ENCODE data around the gene DVL1. TPM values are rescaled to one million over a fixed set of nuclear protein-coding genes. Genes with fewer than 3 reads are reported as not detected.

Gene DVL1
- total RNA-seq, 4 donors from 2014 or later: 130 to 191 (median 144) TPM

DNA sequence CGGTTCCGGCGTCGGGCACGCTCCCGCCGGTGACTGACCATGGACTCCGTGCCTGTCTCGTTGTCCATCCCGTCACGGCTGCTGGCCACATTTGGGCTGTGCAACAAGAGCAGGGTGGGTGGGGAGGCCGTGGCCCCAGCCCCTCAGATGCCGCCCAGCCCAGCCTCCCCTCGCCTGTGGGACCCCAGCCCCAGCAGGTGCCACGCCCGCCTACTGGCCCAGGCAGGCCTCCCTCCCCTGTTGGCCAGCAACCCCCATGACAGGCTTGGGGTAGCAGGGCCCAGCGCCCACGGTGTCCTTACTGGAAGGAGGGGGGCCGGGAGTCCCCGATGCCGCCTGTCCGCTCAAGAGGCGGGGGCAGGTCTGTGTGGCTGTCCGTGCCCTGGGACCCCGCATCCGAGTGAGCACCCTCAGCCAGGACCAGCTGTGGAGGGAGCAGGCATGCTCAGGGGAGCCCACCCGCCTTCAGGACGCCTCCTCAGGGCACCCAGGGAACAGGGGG, 7.1 kb downstream of the DVL1 start:
- Histone ChIP-seq H3K27me3 (no peaks in the 10 kb centered on the region), H3K27ac (no peak overlapping the region), H3K9me3 (no peaks in the 10 kb centered on the region), H3K4me3 (no peak overlapping the region), H3K4me1 (peaks cover 0 to 49% (median 31%) of the 10 kb centered on the region in 4 donors), H3K36me3 (peaks cover 0 to 52% (median 15%) of the 10 kb centered on the region in 3 donors)
- WGBS, 2 donors: 82 to 90% methylated on average over 9 to 27 of the region's 28 CpGs
- TF ChIP-seq, protein P1, sequence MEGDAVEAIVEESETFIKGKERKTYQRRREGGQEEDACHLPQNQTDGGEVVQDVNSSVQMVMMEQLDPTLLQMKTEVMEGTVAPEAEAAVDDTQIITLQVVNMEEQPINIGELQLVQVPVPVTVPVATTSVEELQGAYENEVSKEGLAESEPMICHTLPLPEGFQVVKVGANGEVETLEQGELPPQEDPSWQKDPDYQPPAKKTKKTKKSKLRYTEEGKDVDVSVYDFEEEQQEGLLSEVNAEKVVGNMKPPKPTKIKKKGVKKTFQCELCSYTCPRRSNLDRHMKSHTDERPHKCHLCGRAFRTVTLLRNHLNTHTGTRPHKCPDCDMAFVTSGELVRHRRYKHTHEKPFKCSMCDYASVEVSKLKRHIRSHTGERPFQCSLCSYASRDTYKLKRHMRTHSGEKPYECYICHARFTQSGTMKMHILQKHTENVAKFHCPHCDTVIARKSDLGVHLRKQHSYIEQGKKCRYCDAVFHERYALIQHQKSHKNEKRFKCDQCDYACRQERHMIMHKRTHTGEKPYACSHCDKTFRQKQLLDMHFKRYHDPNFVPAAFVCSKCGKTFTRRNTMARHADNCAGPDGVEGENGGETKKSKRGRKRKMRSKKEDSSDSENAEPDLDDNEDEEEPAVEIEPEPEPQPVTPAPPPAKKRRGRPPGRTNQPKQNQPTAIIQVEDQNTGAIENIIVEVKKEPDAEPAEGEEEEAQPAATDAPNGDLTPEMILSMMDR (IDR thresholded peaks at IDR 0.05): no peak
- no peak for TF ChIP-seq EP300 (IDR thresholded peaks at IDR 0.05)
- TF ChIP-seq POLR2A (IDR thresholded peaks at IDR 0.05): no peak
- DNase-seq (ENCODE audit: low spot score in 2 of 2): no peak

DNA sequence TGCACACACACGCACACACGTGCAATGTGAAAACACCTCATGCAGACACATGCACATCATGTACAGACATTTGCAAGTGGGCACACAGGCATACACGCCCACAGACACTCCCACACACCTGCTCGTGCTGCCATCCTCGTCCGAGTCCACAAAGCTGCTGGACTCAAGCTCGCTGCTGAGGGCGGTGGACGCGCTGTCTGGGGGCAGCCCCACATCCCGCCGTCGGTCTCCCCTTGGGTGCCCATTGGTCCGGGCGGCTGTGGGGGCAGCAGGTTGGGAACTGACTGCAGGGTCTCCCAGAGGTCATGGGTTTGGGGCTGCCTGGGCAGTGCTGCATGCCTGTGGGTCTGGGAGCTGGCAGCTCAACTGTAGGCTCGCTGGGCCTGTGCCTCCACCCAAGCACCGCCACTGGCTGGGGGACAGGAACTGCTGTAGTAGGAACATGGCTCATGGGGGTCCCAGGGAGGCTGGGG, 7.6 kb downstream of the DVL1 start:
- WGBS, 2 donors: 90 to 94% methylated on average over 3 to 11 of the region's 17 CpGs
- no peaks in the 10 kb centered on the region for H3K9me3 ChIP-seq
- H3K36me3 ChIP-seq: peaks cover 0 to 57% (median 15%) of the 10 kb centered on the region in 3 donors

DNA sequence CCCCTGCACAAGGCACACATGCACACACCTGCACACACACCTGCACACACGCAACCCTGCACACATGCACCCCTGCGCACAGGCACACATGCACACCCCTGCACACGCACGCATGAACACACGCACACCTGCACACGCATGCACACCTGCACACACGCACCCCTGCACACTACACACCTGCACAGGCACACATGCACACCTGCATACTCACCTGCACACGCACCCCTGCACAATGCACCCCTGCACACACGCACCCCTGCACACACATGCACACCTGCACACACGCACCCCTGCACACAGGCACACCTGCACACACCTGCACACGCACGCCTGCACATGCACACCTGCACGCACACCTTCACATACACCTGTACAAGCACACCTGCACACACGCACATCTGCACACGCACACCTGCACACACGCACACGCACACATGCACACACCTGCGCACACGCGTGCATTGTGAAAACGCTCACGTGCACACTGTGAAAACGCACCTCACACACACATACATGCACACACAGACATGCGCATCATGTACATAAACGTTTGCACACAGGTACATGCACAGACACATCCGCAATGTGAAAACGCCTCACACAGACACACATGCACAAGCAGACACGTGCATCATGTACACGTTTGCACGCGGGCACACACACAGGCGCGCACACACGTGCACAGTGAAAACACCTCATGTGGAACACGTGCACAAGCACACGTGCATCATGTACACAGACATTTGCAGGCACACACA, 8.2 kb downstream of the DVL1 start:
- TF ChIP-seq POLR2A (IDR thresholded peaks at IDR 0.05): no peak
- H3K27me3 ChIP-seq: no peaks in the 10 kb centered on the region
- H3K27ac ChIP-seq: no peak overlapping the region
- H3K4me3 ChIP-seq: no peak overlapping the region
- H3K9me3 ChIP-seq: no peaks in the 10 kb centered on the region
- peaks cover 0 to 63% (median 15%) of the 10 kb centered on the region in 3 donors for H3K36me3 ChIP-seq
- 92 to 93% methylated on average over 36 of the region's 36 CpGs for WGBS, 2 donors
- H3K4me1 ChIP-seq: peaks cover 0 to 38% (median 20%) of the 10 kb centered on the region in 4 donors
- DNase-seq (ENCODE audit: low spot score in 2 of 2): no peak

More for the DNA sequence above, 7.6 kb downstream of the DVL1 start:
- no peak for DNase-seq (ENCODE audit: low spot score in 2 of 2)
- H3K4me3 ChIP-seq: no peak overlapping the region
- peaks cover 0 to 44% (median 26%) of the 10 kb centered on the region in 4 donors for H3K4me1 ChIP-seq
- H3K27me3 ChIP-seq: no peaks in the 10 kb centered on the region
- no peak for TF ChIP-seq POLR2A (IDR thresholded peaks at IDR 0.05)
- TF ChIP-seq EP300 (IDR thresholded peaks at IDR 0.05): no peak
- TF ChIP-seq, protein P1 (IDR thresholded peaks at IDR 0.05): no peak
- no peak overlapping the region for H3K27ac ChIP-seq

DNA sequence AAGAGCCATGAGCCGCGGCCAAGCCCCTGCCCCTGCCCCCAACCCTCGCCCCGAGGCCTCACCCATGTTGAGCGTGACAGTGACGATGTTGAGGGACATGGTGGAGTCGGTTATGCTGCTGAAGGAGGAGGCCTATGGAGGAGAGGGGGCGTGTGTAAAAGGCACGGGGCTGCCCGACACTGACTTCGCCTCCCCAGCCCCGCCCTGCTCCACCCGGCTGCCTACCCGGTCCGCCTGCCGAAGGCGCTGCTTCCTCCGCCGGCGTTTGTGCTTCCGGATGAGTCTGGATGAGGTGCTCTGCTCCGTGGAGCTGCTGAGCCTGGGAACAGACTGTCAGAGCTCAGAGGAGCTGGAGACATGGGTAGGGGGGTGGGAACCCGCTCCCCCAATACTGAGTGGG, 9.0 kb downstream of the DVL1 start:
- Histone ChIP-seq H3K27me3 (no peaks in the 10 kb centered on the region), H3K9me3 (no peaks in the 10 kb centered on the region), H3K4me1 (peaks cover 0 to 30% (median 13%) of the 10 kb centered on the region in 4 donors), H3K27ac (no peak overlapping the region), H3K36me3 (peaks cover 0 to 71% (median 15%) of the 10 kb centered on the region in 3 donors), H3K4me3 (no peak overlapping the region)
- TF ChIP-seq EP300 (IDR thresholded peaks at IDR 0.05): no peak
- TF ChIP-seq, protein P1 (IDR thresholded peaks at IDR 0.05): no peak
- TF ChIP-seq POLR2A (IDR thresholded peaks at IDR 0.05): no peak
- WGBS, 2 donors: 81 to 85% methylated on average over 13 to 21 of the region's 23 CpGs
- no peak for DNase-seq (ENCODE audit: low spot score in 2 of 2)

DNA sequence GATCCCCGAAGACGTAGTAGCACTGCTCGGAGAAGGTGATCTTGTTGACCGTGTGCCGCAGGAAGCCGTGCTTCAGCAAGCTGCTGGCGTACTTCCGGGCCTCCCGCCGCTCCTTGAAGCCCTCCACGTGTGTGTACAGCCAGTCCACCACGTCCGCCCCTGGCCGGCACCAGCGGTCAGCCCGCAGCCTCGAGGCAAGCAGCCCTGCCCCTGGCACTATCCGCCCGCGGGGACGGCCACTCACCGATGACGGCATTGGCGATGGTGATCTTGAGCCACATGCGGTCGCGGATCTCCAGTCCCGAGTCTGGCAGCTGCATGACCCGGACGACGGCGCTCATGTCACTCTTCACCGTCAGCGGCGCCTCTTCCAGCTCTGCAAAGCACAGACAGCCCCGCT, 10.9 kb downstream of the DVL1 start:
- Histone ChIP-seq H3K36me3 (peaks cover 0 to 81% (median 15%) of the 10 kb centered on the region in 3 donors), H3K27me3 (no peaks in the 10 kb centered on the region), H3K9me3 (no peaks in the 10 kb centered on the region), H3K27ac (no peak overlapping the region), H3K4me1 (peaks cover 0 to 19% (median 2%) of the 10 kb centered on the region in 4 donors), H3K4me3 (no peak overlapping the region)
- TF ChIP-seq, protein P1 (IDR thresholded peaks at IDR 0.05): no peak
- TF ChIP-seq POLR2A (IDR thresholded peaks at IDR 0.05) (no peak), EP300 (IDR thresholded peaks at IDR 0.05) (no peak)
- DNase-seq (ENCODE audit: low spot score in 2 of 2): no peak
- WGBS, 2 donors: 94% methylated on average over 32 to 36 of the region's 36 CpGs

All from tibial nerve (tissue), 4 donors.